SK-N-SH treated with all-trans-retinoic acid at 6 μM for 48 hours (cell line): Measurements from ENCODE around the gene NAGPA.

Source experiments
- ATAC-seq: fragments of 200-7000 bp; cut with Tn5 transposase; 3 replicates; pipeline ENCODE4 v1.9.1; 2020; ENCODE audit warnings: mild to moderate bottlenecking, moderate library complexity
- ARNTL ChIP-seq: fragments of 450-650 bp; formaldehyde crosslinking; IDR thresholded peaks from 2 replicates; pipeline ENCODE4 v1.5.0; 2020; ENCODE audit warnings: low read depth, mild to moderate bottlenecking, moderate library complexity, borderline replicate concordance
- CSDC2 ChIP-seq: fragments of 250-450 bp; sonication (Bioruptor Pico); IDR thresholded peaks from 2 replicates; pipeline ENCODE4 v1.5.0; 2020; ENCODE audit warnings: mild to moderate bottlenecking, moderate library complexity
- ESRRG ChIP-seq: fragments of 250-450 bp; sonication (Bioruptor Pico); IDR thresholded peaks from 2 replicates; pipeline ENCODE4 v1.6.1; 2021; ENCODE audit warnings: mild to moderate bottlenecking
- GLIS3 ChIP-seq: fragments of 250-450 bp; sonication (Bioruptor Pico); IDR thresholded peaks from 2 replicates; pipeline ENCODE4 v1.5.0; 2020; ENCODE audit warnings: mild to moderate bottlenecking, moderate library complexity
- ISL1 ChIP-seq: fragments of 250-450 bp; sonication (Bioruptor Pico); IDR thresholded peaks from 2 replicates; pipeline ENCODE4 v2.1.2; 2022; ENCODE audit warnings: mild to moderate bottlenecking, moderate library complexity
- OSR1 ChIP-seq: fragments of 250-450 bp; sonication (Bioruptor Pico); IDR thresholded peaks from 2 replicates; pipeline ENCODE4 v1.8.0; 2022; ENCODE audit warnings: moderate library complexity, mild to moderate bottlenecking, inconsistent platforms
- PPARA ChIP-seq: fragments of 250-450 bp; sonication (Bioruptor Pico); IDR thresholded peaks from 2 replicates; pipeline ENCODE4 v1.5.0; 2020; ENCODE audit warnings: mild to moderate bottlenecking, borderline replicate concordance
- RARB ChIP-seq: fragments of 250-450 bp; sonication (Bioruptor Pico); IDR thresholded peaks from 2 replicates; pipeline ENCODE4 v1.8.0; 2021; ENCODE audit warnings: mild to moderate bottlenecking, moderate library complexity
- TOX ChIP-seq: fragments of 250-450 bp; sonication (Bioruptor Pico); IDR thresholded peaks from 2 replicates; pipeline ENCODE4 v1.8.0; 2021; ENCODE audit warnings: mild to moderate bottlenecking, moderate library complexity, borderline replicate concordance
- ZC3H10 ChIP-seq: fragments of 250-450 bp; sonication (Bioruptor Pico); IDR thresholded peaks from 2 replicates; pipeline ENCODE4 v1.5.1; 2021; ENCODE audit warnings: mild to moderate bottlenecking, moderate library complexity
- ZFP3 ChIP-seq: fragments of 250-450 bp; sonication (Bioruptor Pico); IDR thresholded peaks from 2 replicates; pipeline ENCODE4 v1.5.0; 2020; ENCODE audit warnings: mild to moderate bottlenecking, moderate library complexity
- ZFP30 ChIP-seq: fragments of 450-650 bp; formaldehyde crosslinking; IDR thresholded peaks from 2 replicates; pipeline ENCODE4 v1.5.0; 2022; ENCODE audit warnings: mild to moderate bottlenecking, moderate library complexity
- ZNF565 ChIP-seq: fragments of 450-650 bp; formaldehyde crosslinking; conservative IDR thresholded peaks from 2 replicates; pipeline ENCODE4 v1.5.0; 2020; ENCODE audit warnings: low read depth, mild to moderate bottlenecking, moderate library complexity
- ZNF70 ChIP-seq: fragments of 450-650 bp; formaldehyde crosslinking; IDR thresholded peaks from 2 replicates; pipeline ENCODE4 v1.5.0; 2020; ENCODE audit warnings: mild to moderate bottlenecking, moderate library complexity
- ZNF8 ChIP-seq: fragments of 450-650 bp; formaldehyde crosslinking; IDR thresholded peaks from 2 replicates; pipeline ENCODE4 v1.5.0; 2020; ENCODE audit warnings: mild to moderate bottlenecking, moderate library complexity
- TF ChIP-seq, protein P1 (sequence below): fragments of 250-450 bp; sonication (Bioruptor Pico); IDR thresholded peaks from 2 replicates; pipeline ENCODE4 v1.5.1; 2021; ENCODE audit warnings: mild to moderate bottlenecking, moderate library complexity
- TF ChIP-seq, protein P2 (sequence below): fragments of 250-450 bp; sonication (Bioruptor Pico); IDR thresholded peaks from 2 replicates; pipeline ENCODE4 v1.8.0; 2020; ENCODE audit warnings: mild to moderate bottlenecking, moderate library complexity, borderline replicate concordance
- TF ChIP-seq, protein P3 (sequence below): fragments of 250-450 bp; sonication (Bioruptor Pico); IDR thresholded peaks from 2 replicates; pipeline ENCODE4 v1.5.0; 2020; ENCODE audit warnings: mild to moderate bottlenecking, moderate library complexity
- TF ChIP-seq, protein P4 (sequence below): fragments of 250-450 bp; sonication (Bioruptor Pico); IDR thresholded peaks from 2 replicates; pipeline ENCODE4 v1.5.1; 2020; ENCODE audit warnings: low read depth, mild to moderate bottlenecking, moderate library complexity
- TF ChIP-seq, protein P5 (sequence below): fragments of 250-450 bp; sonication (Bioruptor Pico); IDR thresholded peaks from 2 replicates; pipeline ENCODE4 v1.8.0; 2021; ENCODE audit warnings: low read depth, mild to moderate bottlenecking, moderate library complexity, borderline replicate concordance

The NAGPA gene

DNA sequence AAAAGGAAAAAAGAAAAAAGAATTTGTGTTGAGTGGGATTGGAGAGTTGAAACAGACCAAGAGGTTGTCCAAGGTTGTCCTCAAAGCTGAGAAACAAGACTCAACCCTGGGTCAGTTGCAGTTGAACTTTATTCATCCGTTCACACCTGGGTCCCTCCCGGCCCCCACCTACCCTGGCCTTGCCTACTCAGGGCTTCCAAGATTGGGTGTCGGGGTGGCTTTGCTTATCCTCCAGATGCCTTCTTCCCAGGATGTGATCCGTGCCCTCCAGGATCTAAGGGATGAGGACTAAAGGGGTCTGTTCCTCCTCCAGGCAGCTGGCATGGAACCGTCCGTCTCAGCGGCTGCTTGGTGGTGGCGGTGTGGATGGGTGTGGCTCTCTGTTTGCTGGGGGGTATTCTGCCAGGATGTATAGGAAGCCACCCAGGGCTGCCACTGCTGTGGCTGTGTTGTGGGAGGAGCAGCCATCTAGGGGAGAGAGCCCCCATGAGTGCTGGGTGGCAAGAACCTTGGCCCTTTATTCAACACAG is 10.3 kb upstream of the NAGPA start:
- no peak for ATAC-seq
- TF ChIP-seq ZC3H10 (CRISPR knock-in tag) (no peak), ZNF565 (CRISPR knock-in tag) (no peak), TOX (CRISPR knock-in tag) (no peak), ZNF8 (CRISPR knock-in tag) (no peak), ZFP3 (CRISPR knock-in tag) (no peak), ESRRG (CRISPR knock-in tag) (no peak), GLIS3 (CRISPR knock-in tag) (no peak), CSDC2 (CRISPR knock-in tag) (no peak), PPARA (CRISPR knock-in tag) (no peak), ZFP30 (no peak), OSR1 (no peak), RARB (CRISPR knock-in tag) (no peak), ISL1 (CRISPR knock-in tag) (no peak)
- TF ChIP-seq, protein P1, sequence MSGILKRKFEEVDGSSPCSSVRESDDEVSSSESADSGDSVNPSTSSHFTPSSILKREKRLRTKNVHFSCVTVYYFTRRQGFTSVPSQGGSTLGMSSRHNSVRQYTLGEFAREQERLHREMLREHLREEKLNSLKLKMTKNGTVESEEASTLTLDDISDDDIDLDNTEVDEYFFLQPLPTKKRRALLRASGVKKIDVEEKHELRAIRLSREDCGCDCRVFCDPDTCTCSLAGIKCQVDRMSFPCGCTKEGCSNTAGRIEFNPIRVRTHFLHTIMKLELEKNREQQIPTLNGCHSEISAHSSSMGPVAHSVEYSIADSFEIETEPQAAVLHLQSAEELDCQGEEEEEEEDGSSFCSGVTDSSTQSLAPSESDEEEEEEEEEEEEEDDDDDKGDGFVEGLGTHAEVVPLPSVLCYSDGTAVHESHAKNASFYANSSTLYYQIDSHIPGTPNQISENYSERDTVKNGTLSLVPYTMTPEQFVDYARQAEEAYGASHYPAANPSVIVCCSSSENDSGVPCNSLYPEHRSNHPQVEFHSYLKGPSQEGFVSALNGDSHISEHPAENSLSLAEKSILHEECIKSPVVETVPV, result no peak
- TF ChIP-seq, protein P2, sequence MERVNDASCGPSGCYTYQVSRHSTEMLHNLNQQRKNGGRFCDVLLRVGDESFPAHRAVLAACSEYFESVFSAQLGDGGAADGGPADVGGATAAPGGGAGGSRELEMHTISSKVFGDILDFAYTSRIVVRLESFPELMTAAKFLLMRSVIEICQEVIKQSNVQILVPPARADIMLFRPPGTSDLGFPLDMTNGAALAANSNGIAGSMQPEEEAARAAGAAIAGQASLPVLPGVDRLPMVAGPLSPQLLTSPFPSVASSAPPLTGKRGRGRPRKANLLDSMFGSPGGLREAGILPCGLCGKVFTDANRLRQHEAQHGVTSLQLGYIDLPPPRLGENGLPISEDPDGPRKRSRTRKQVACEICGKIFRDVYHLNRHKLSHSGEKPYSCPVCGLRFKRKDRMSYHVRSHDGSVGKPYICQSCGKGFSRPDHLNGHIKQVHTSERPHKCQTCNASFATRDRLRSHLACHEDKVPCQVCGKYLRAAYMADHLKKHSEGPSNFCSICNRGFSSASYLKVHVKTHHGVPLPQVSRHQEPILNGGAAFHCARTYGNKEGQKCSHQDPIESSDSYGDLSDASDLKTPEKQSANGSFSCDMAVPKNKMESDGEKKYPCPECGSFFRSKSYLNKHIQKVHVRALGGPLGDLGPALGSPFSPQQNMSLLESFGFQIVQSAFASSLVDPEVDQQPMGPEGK (CRISPR knock-in tag), result no peak
- TF ChIP-seq, protein P3, sequence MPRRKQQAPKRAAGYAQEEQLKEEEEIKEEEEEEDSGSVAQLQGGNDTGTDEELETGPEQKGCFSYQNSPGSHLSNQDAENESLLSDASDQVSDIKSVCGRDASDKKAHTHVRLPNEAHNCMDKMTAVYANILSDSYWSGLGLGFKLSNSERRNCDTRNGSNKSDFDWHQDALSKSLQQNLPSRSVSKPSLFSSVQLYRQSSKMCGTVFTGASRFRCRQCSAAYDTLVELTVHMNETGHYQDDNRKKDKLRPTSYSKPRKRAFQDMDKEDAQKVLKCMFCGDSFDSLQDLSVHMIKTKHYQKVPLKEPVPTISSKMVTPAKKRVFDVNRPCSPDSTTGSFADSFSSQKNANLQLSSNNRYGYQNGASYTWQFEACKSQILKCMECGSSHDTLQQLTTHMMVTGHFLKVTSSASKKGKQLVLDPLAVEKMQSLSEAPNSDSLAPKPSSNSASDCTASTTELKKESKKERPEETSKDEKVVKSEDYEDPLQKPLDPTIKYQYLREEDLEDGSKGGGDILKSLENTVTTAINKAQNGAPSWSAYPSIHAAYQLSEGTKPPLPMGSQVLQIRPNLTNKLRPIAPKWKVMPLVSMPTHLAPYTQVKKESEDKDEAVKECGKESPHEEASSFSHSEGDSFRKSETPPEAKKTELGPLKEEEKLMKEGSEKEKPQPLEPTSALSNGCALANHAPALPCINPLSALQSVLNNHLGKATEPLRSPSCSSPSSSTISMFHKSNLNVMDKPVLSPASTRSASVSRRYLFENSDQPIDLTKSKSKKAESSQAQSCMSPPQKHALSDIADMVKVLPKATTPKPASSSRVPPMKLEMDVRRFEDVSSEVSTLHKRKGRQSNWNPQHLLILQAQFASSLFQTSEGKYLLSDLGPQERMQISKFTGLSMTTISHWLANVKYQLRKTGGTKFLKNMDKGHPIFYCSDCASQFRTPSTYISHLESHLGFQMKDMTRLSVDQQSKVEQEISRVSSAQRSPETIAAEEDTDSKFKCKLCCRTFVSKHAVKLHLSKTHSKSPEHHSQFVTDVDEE (CRISPR knock-in tag), result no peak
- TF ChIP-seq, protein P4, sequence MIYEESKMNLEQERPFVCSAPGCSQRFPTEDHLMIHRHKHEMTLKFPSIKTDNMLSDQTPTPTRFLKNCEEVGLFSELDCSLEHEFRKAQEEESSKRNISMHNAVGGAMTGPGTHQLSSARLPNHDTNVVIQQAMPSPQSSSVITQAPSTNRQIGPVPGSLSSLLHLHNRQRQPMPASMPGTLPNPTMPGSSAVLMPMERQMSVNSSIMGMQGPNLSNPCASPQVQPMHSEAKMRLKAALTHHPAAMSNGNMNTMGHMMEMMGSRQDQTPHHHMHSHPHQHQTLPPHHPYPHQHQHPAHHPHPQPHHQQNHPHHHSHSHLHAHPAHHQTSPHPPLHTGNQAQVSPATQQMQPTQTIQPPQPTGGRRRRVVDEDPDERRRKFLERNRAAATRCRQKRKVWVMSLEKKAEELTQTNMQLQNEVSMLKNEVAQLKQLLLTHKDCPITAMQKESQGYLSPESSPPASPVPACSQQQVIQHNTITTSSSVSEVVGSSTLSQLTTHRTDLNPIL (CRISPR knock-in tag), result no peak
- TF ChIP-seq, protein P5, sequence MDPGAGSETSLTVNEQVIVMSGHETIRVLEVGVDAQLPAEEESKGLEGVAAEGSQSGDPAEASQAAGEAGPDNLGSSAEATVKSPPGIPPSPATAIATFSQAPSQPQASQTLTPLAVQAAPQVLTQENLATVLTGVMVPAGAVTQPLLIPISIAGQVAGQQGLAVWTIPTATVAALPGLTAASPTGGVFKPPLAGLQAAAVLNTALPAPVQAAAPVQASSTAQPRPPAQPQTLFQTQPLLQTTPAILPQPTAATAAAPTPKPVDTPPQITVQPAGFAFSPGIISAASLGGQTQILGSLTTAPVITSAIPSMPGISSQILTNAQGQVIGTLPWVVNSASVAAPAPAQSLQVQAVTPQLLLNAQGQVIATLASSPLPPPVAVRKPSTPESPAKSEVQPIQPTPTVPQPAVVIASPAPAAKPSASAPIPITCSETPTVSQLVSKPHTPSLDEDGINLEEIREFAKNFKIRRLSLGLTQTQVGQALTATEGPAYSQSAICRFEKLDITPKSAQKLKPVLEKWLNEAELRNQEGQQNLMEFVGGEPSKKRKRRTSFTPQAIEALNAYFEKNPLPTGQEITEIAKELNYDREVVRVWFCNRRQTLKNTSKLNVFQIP, result no peak

DNA sequence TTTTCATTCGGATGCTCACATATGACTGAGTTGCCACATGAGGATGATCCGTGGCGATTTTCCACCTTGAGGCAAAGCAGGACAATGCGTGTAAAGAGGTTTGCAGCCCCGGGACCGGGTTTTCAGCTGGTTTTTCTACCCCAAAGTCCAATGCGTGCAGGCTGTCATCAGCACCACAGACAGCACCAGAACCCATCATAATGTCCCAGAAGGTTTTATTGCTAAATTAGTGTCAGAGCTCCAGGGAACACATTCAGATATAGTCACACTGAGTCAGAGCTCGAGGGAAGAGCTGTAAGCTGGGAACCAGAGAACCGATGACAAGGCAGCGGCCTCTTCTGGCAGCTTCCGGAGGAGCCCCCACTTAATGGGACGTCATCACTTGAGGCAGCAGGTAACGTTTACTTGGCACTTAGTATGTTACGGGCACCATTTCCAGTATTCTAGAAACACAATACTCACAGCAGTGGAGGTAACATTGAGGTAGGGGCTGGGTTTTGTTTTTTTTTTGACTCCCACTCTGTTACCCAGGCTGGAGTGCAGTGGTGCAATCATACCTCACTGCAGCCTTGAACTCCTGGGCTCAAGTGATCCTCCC is 8.9 kb upstream of the NAGPA start:
- TF ChIP-seq ZC3H10 (CRISPR knock-in tag), result no peak
- TF ChIP-seq PPARA (CRISPR knock-in tag), result no peak
- no peak for TF ChIP-seq ZFP3 (CRISPR knock-in tag)
- no peak for TF ChIP-seq ZNF70 (CRISPR knock-in tag)
- TF ChIP-seq, protein P2 (CRISPR knock-in tag), result no peak
- TF ChIP-seq RARB (CRISPR knock-in tag), result no peak
- no peak for TF ChIP-seq ISL1 (CRISPR knock-in tag)
- no peak for TF ChIP-seq ZNF565 (CRISPR knock-in tag)
- no peak for TF ChIP-seq ARNTL (CRISPR knock-in tag)
- peak; percentile 45 for ATAC-seq
